GM19455 (cell line): Measurements from ENCODE around the gene LRRC26.
"Not testable (repeated sequence)": the region's sequence is repeated elsewhere in the genome, so short reads cannot be mapped to it uniquely, and the experiment has no call there.

Experiments used
- ATAC-seq: cut with Tn5 transposase; IDR thresholded peaks from one replicate; pipeline ENCODE4 v1.9.1; 2021; ENCODE audit not compliant: unreplicated experiment

LRRC26 gene

GRCh38 chr9:137139468-137140150 is 30.2 kb downstream of the LRRC26 start:
- no peak for ATAC-seq

- ATAC-seq, result no peak
Observed at GRCh38 chr9:137138722-137139467, 31.0 kb downstream of the LRRC26 start, which contains the start of gene GRIN1. GRIN1 (plus strand) TSS chr9:137139154; CDS start chr9:137139487, 333 bp downstream.

GRCh38 chr9:137138058-137138721 is 31.7 kb downstream of the LRRC26 start:
- no peak for ATAC-seq

- ATAC-seq, result no peak
Observed at GRCh38 chr9:137136881-137137607, 32.8 kb downstream of the LRRC26 start.

- ATAC-seq, result no peak
Observed at GRCh38 chr9:137136261-137136880, 33.5 kb downstream of the LRRC26 start.

- not testable (repeated sequence) for ATAC-seq
Observed at GRCh38 chr9:137135154-137135553, 34.7 kb downstream of the LRRC26 start.

GRCh38 chr9:137134191-137134590 is 35.7 kb downstream of the LRRC26 start:
- no peak for ATAC-seq

- peak; percentile 19 for ATAC-seq
Observed at GRCh38 chr9:137130176-137130755, 39.6 kb downstream of the LRRC26 start.

GRCh38 chr9:137129456-137130175 is 40.2 kb downstream of the LRRC26 start:
- peak; percentile 85 for ATAC-seq

- ATAC-seq, result peak; percentile 7
Observed at GRCh38 chr9:137128862-137129455, 40.9 kb downstream of the LRRC26 start.

GRCh38 chr9:137128158-137128861 is 41.5 kb downstream of the LRRC26 start:
- no peak for ATAC-seq

GRCh38 chr9:137127301-137128157 is 42.3 kb downstream of the LRRC26 start:
- ATAC-seq, result no peak

GRCh38 chr9:137126786-137127185 is 43.1 kb downstream of the LRRC26 start:
- no peak for ATAC-seq

- ATAC-seq, result not testable (repeated sequence)
Observed at GRCh38 chr9:137123952-137124462, 45.8 kb downstream of the LRRC26 start.

GRCh38 chr9:137123468-137123837 is 46.4 kb downstream of the LRRC26 start:
- no peak for ATAC-seq

GRCh38 chr9:137122796-137123467 is 46.9 kb downstream of the LRRC26 start:
- ATAC-seq, result not testable (repeated sequence)
